Suprapubic skin (tissue), 3 donors: ENCODE results near the gene CLSTN2.

Experiments
- EP300 ChIP-seq: sonication (generic); formaldehyde crosslinking; IDR thresholded peaks from one replicate; pipeline ENCODE4 v1.6.1; 2017; ENCODE audit warnings: antibody characterized with exemption
- POLR2A ChIP-seq, 2 donors: fragments of 450-650 bp; IDR thresholded peaks; one replicate each; pipeline ENCODE4 v1.6.1; 2017; ENCODE audit warnings: antibody characterized with exemption in 2 of 2, mild to moderate bottlenecking in 2 of 2, moderate library complexity in 2 of 2
- TF ChIP-seq, protein P1 (sequence below), 2 donors: fragments of 200-600 bp in 1 of 2; fragments of 450-650 bp in 1 of 2; sonication (generic) in 1 of 2; IDR thresholded peaks; one replicate each; pipeline ENCODE4 v1.5.1; 2016 to 2019; ENCODE audit warnings: antibody characterized with exemption in 2 of 2, mild to moderate bottlenecking in 1 of 2, moderate library complexity in 1 of 2

DNA sequence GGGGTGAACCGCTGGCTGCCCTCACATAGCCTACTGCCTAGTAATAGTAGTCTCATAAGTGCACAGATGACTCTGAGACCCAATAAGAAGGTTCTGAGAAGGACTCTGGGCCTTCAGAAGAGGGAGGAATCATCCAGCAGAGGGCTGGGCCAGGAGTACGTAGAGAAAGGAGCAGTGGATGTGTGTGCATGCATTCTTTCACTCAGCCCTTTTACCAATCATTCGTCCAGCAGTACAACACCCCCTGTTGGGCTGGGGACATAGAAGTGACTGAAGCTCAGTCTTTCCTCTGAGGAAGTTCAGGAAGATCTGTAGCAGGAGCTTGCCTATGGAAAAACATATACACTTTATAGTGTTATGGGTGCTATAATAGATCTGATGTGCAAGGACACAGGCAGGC is 333.1 kb downstream of the CLSTN2 start:
- TF ChIP-seq, protein P1, sequence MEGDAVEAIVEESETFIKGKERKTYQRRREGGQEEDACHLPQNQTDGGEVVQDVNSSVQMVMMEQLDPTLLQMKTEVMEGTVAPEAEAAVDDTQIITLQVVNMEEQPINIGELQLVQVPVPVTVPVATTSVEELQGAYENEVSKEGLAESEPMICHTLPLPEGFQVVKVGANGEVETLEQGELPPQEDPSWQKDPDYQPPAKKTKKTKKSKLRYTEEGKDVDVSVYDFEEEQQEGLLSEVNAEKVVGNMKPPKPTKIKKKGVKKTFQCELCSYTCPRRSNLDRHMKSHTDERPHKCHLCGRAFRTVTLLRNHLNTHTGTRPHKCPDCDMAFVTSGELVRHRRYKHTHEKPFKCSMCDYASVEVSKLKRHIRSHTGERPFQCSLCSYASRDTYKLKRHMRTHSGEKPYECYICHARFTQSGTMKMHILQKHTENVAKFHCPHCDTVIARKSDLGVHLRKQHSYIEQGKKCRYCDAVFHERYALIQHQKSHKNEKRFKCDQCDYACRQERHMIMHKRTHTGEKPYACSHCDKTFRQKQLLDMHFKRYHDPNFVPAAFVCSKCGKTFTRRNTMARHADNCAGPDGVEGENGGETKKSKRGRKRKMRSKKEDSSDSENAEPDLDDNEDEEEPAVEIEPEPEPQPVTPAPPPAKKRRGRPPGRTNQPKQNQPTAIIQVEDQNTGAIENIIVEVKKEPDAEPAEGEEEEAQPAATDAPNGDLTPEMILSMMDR (IDR thresholded peaks at IDR 0.05): no peak
- no peak for TF ChIP-seq EP300
- TF ChIP-seq POLR2A (IDR thresholded peaks at IDR 0.05): no peak
